Stimulated activated CD8-positive, alpha-beta memory T cell treated with anti-CD3 and anti-CD28 coated beads, Interleukin-15, amount 100 ng/mL, for 4 hours (primary cell): Measurements from ENCODE around the gene LAMA3.

ENCODE experiments used
- DNase-seq, 2 donors: peaks; one replicate each; pipeline ENCODE4 v3.0.0-alpha.2; 2020; ENCODE audit warnings: low read depth in 2 of 2

Gene LAMA3

GRCh38 chr18:23875966-23876895 is 187.0 kb downstream of the LAMA3 start:
- no peak for DNase-seq

DNA sequence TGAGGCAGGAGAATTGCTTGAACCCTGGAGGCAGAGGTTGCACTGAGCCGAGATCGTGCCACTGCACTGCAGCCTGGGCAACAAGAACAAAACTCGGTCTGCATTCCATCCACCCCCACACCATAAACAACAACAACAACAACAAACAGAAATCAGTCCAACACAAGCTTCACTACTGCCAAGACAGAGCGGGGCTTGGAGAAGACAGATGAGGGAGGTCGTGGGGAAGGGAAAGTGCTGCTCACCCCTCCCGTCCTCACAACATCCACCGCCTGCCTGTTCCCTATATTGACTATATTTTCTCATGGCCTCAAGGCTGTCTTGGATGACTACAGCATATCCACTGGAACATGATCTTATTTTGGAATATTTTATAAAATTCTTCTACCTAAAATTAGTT is 187.7 kb downstream of the LAMA3 start:
- DNase-seq: no peak

- no peak for DNase-seq
These were observed 188.1 kb downstream of the LAMA3 start for GRCh38 chr18:23877371-23877770.

GRCh38 chr18:23878336-23878900 is 189.2 kb downstream of the LAMA3 start:
- DNase-seq: no peak

- no peak for DNase-seq
These were observed 189.9 kb downstream of the LAMA3 start for GRCh38 chr18:23879126-23879525.

DNA sequence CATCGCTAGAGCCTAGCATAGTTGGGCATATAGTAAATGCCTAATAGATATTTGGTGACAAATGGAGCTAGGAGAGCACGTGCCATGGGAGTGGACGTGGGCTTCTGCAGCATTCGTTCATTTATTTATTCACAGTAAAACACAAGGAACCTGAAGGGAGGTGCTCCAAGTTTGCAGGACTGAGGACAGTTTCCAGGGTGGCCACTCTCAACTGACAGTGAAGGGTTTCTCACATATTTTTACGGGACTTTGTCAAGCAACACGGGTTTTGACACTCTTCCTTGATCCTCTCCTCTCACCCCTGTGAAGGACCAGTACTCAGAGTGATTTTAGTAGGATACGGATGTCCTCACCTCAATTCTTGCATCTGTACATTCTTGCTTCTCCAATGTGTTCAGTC is 190.3 kb downstream of the LAMA3 start:
- DNase-seq: no peak

GRCh38 chr18:23879966-23880565 is 190.8 kb downstream of the LAMA3 start:
- DNase-seq: no peak

DNA sequence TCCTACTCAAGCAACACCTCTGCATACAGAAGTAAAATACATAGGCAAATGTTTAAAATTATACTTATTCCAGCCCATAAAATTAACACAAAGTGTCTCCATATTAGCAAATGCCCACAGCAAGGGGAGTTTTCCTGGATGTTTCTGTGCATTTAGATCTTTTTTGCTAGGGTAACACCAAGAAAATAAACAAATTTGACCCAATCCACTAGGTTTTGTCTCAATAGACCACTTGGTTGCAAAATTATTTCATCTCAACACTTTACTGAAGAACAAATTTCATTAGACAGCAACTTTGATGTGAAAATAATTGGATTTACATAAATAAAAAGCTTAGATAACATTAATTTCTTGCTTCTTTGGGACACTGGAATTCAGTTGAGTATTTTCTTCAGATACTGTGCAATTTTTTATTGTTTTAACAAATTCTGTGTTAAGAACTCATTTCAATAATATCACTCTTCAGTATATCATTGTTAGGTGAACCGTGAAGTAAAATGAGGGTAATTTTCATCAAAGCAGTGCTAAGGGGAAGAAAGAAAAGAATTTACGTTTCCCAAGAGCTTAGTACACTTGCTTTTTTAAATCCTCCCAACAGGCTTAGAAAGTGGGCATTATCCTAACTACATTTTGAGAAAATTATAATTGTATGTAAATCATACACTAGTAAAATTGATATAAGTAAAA is 191.8 kb downstream of the LAMA3 start:
- no peak for DNase-seq

- DNase-seq: no peak
These were observed 192.5 kb downstream of the LAMA3 start for GRCh38 chr18:23881778-23882177.

DNA sequence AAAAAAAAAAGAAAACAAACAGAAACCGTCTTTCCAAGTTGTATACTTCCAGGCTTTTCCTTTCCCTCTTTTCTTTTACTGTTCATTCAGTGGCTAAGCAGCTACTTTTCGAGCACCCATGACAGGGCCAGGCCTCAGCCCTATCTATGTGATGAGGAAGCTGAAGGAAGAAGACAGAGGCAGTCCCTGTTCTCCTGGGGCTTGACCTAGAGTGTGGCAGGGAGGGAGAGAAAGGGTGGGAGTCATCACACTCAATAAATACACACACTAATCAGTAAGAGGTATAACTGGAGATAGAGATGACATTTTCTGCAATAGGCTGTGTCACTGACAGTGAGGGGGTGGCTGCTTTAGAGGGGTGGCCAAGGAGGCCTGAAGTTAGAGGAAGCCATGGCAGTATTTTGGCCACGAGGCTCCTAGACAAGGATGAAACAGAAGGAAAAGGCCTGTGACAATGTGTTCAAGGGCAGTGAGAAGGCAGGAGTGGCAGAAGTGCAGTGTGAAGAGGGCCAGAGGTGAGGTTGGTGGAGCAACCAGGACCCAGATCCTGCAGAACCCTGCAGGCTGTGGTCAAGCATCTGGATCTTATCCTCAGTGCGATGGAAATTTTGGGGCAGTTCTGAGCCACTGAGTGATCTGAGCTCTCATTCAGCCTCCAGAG is 193.5 kb downstream of the LAMA3 start:
- no peak for DNase-seq

GRCh38 chr18:23883277-23883790 is 194.1 kb downstream of the LAMA3 start:
- DNase-seq: no peak

- no peak for DNase-seq
These were observed 195.6 kb downstream of the LAMA3 start for GRCh38 chr18:23884681-23885375.

- DNase-seq: no peak
These were observed 196.5 kb downstream of the LAMA3 start for GRCh38 chr18:23885750-23886149.

- DNase-seq: no peak
These were observed 197.8 kb downstream of the LAMA3 start for GRCh38 chr18:23887035-23887434.

DNA sequence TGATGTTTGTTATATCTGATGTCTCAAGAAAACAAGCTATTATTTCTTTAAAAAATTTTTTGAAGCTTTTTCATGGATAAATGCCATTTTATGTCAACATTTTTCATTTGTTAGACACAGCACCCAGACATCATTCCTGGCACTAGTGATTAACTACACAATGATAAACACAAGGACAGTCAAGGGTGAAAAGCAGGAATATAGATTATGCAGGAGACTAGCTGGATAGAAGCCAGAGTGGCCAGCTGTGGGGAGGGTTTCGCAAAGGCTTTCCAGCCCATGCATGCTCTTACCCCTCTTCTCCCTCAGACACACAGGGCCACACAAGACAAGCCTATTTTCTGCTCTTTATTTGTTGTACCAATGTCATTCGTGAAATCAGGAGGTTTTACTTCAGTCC is 198.2 kb downstream of the LAMA3 start:
- no peak for DNase-seq

DNA sequence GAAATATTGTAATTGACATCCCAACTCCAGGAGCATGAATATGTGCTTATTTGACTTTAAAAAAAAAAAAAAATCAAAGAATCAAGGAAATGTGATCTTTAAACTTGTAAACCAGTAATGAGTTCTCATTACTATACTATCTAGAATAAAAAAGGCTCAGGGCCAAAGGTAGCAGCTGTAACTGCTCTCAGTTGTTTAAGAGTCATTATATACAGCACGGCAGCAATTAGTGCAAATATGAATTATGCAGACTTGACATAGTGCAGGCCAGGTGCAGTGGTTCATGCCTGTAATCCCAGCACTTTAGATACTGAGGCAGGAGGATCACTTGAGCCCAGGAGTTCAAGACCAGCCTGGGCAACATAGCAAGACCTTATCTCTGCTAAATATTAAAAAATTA is 199.6 kb downstream of the LAMA3 start:
- no peak for DNase-seq

DNA sequence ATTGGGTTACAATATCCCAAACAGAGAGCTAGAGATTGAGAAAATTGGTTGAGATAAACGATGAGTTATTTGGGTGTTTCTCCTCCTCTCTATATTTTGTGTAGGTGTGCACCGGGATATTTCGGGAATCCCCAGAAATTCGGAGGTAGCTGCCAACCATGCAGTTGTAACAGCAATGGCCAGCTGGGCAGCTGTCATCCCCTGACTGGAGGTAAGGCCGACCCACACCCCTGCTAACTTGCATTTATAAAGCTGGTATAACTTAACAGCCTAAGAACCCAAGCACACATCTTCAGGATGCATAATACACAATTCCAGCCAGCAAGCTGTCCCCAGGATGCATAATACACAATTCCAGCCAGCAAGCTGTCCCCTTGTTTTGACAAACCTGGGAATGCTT is 200.7 kb downstream of the LAMA3 start:
- DNase-seq: no peak

- no peak for DNase-seq
These were observed 201.3 kb downstream of the LAMA3 start for GRCh38 chr18:23890589-23890988.

DNA sequence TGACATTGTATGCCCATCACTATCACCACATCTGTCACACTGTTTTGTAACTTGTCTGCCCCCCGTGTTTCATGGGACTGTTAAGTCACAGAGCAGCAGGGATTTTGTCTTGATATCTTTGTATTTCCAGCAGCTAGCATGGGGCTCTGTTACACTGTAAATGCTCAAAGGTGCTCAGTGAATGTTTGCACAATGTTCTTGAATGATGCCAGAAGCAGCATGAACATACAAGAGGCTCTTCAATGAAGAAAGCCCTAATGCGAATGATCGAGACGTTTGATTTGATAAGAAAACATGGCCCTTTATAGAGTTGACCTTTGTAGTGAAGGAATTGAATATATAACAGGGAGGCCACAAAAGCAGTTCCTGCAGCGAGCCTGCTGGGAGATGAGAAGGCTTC is 204.4 kb downstream of the LAMA3 start:
- no peak for DNase-seq

- DNase-seq: no peak
These were observed 205.5 kb downstream of the LAMA3 start for GRCh38 chr18:23894661-23895175.

- DNase-seq: no peak
These were observed 208.0 kb downstream of the LAMA3 start for GRCh38 chr18:23897291-23897690.
